ENCODE data around the gene SLC49A3. TPM values are rescaled to one million over a fixed set of nuclear protein-coding genes. Genes with fewer than 3 reads are reported as not detected.
"Not testable (repeated sequence)": the region's sequence is repeated elsewhere in the genome, so short reads cannot be mapped to it uniquely, and the experiment has no call there.

Gene SLC49A3
- total RNA-seq, 1 experiment from 2014 or later = 6.9 TPM

DNA sequence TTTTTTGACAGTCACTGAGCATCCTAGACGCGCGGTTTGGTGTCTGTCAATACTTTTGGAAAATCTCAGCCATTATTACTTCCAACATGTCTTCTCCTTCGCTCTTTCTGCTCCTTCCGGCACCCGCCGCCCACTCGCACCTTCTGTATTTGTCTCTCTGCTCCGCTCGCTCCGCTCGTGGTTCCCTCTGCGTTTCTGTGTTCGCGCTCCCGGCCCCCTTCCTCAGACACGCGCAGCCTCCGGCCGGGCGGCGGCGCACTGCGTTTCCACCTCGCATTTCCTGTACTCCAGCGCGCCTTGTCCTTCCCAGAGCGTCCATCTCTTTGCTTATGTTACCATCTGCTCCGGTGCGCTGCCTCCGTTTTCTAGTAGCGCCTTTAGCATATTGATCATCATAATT, 42.5 kb downstream of the SLC49A3 start:
- Histone ChIP-seq H3K27me3 (ENCODE audit: insufficient read depth, low read length) (no peaks in the 10 kb centered on the region), H2BK120ac (ENCODE audit: low read depth, low read length, poor library complexity, severe bottlenecking) (no peak overlapping the region), H3K56ac (ENCODE audit: insufficient read length, low read depth, low read length) (no peak overlapping the region), H2AK5ac (ENCODE audit: insufficient read length, low read length) (no peak overlapping the region), H2AFZ (ENCODE audit: low read length) (no peak overlapping the region), H2BK20ac (ENCODE audit: low read depth, low read length, poor library complexity, severe bottlenecking) (no peak overlapping the region), H2BK15ac (ENCODE audit: low read depth, low read length) (no peak overlapping the region), H3K79me1 (ENCODE audit: insufficient read depth, low read depth, low read length, poor library complexity, severe bottlenecking) (no peaks in the 10 kb centered on the region), H4K91ac (ENCODE audit: insufficient read length, low read depth, low read length) (no peak overlapping the region), H3K18ac (ENCODE audit: insufficient read length, low read depth, low read length) (no peak overlapping the region), H3K23ac (ENCODE audit: insufficient read length, low read depth, low read length) (no peak overlapping the region), H3K9ac (ENCODE audit: extremely low read depth, insufficient read length, low read length) (no peak overlapping the region), H3K9me3 (ENCODE audit: control insufficient read depth, low read depth, low read length) (no peaks in the 10 kb centered on the region), H2BK12ac (ENCODE audit: insufficient read length, low read depth, low read length) (no peak overlapping the region), H3T11ph (ENCODE audit: low read length) (no peak overlapping the region), H3K14ac (ENCODE audit: insufficient read depth, low read length) (no peak overlapping the region), H3K4me2 (ENCODE audit: insufficient read depth, insufficient read length, low read length) (no peak overlapping the region), H2BK5ac (ENCODE audit: insufficient read length, low read length) (no peak overlapping the region), H3K4me1 (ENCODE audit: insufficient read depth, low read length) (no peaks in the 10 kb centered on the region), H3K79me2 (ENCODE audit: insufficient read depth, low read length) (no peaks in the 10 kb centered on the region), H3K4ac (ENCODE audit: low read depth, low read length) (no peak overlapping the region), H4K5ac (ENCODE audit: insufficient read length, low read depth, low read length) (no peak overlapping the region), H4K8ac (replicated peaks; ENCODE audit: insufficient read length, low read depth, low read length) (no peak overlapping the region), H4K20me1 (ENCODE audit: control insufficient read depth, insufficient read depth, insufficient read length) (no peaks in the 10 kb centered on the region), H3K27ac (ENCODE audit: insufficient read length, low read depth, low read length) (no peak overlapping the region), H3K23me2 (ENCODE audit: insufficient read length, low read depth, low read length, poor library complexity, severe bottlenecking) (no peaks in the 10 kb centered on the region)
- Mint-ChIP-seq H3K9me3 (peaks cover 9 to 14% of the 10 kb centered on the region in 2 experiments), H3K4me1 (peaks cover 5 to 19% of the 10 kb centered on the region in 2 experiments; a peak in 3 of 4 replicates), H3K27me3 (ENCODE audit: low read depth) (peaks cover 5% of the 10 kb centered on the region), H3K27ac (peak overlapping the region in 1 of 3 experiments; percentile 2; a peak in 2 of 7 replicates), H3K36me3 (ENCODE audit: insufficient read depth in 1 of 3, low read depth in 3 of 3) (no peaks in the 10 kb centered on the region), H3K4me3 (no peak overlapping the region)
- WGBS (ENCODE audit: extremely low coverage, insufficient read length, low lambda C conversion rate) = no CpG with 5 or more reads among the region's 32 CpGs
- DNase-seq = no peak
- TF ChIP-seq CTCF (conservative IDR thresholded peaks at IDR 0.05) = no peak

- not testable (repeated sequence) for H3K4me1 Mint-ChIP-seq, H3K27ac Mint-ChIP-seq
Measured at GRCh38 chr4:642366-642765, 46.6 kb downstream of the SLC49A3 start.

More at GRCh38 chr4:642366-642765, 46.6 kb downstream of the SLC49A3 start:
- H3K27ac ChIP-seq (ENCODE audit: insufficient read length, low read depth, low read length); H2AK5ac ChIP-seq (ENCODE audit: insufficient read length, low read length); H3T11ph ChIP-seq (ENCODE audit: low read length); H2AFZ ChIP-seq (ENCODE audit: low read length); H3K27me3 ChIP-seq (ENCODE audit: insufficient read depth, low read length); H3K4me1 ChIP-seq (ENCODE audit: insufficient read depth, low read length); H3K23me2 ChIP-seq (ENCODE audit: insufficient read length, low read depth, low read length, poor library complexity, severe bottlenecking); H3K79me2 ChIP-seq (ENCODE audit: insufficient read depth, low read length); H3K9ac ChIP-seq (ENCODE audit: extremely low read depth, insufficient read length, low read length); H3K4me3 Mint-ChIP-seq; H3K4me2 ChIP-seq (ENCODE audit: insufficient read depth, insufficient read length, low read length); H2BK12ac ChIP-seq (ENCODE audit: insufficient read length, low read depth, low read length); H4K5ac ChIP-seq (ENCODE audit: insufficient read length, low read depth, low read length); H3K23ac ChIP-seq (ENCODE audit: insufficient read length, low read depth, low read length); H3K18ac ChIP-seq (ENCODE audit: insufficient read length, low read depth, low read length); H3K4ac ChIP-seq (ENCODE audit: low read depth, low read length); H3K56ac ChIP-seq (ENCODE audit: insufficient read length, low read depth, low read length); H2BK120ac ChIP-seq (ENCODE audit: low read depth, low read length, poor library complexity, severe bottlenecking); DNase-seq; H3K9me3 ChIP-seq (ENCODE audit: control insufficient read depth, low read depth, low read length); H4K91ac ChIP-seq (ENCODE audit: insufficient read length, low read depth, low read length); H3K79me1 ChIP-seq (ENCODE audit: insufficient read depth, low read depth, low read length, poor library complexity, severe bottlenecking); H3K14ac ChIP-seq (ENCODE audit: insufficient read depth, low read length); H2BK20ac ChIP-seq (ENCODE audit: low read depth, low read length, poor library complexity, severe bottlenecking); H2BK5ac ChIP-seq (ENCODE audit: insufficient read length, low read length); H4K8ac ChIP-seq (replicated peaks; ENCODE audit: insufficient read length, low read depth, low read length); H3K36me3 Mint-ChIP-seq (ENCODE audit: insufficient read depth in 1 of 3, low read depth in 3 of 3); H2BK15ac ChIP-seq (ENCODE audit: low read depth, low read length); H4K20me1 ChIP-seq (ENCODE audit: control insufficient read depth, insufficient read depth, insufficient read length): not testable (repeated sequence)
- peaks cover 13% of the 10 kb centered on the region for H3K27me3 Mint-ChIP-seq (ENCODE audit: low read depth)
- no CpG with 5 or more reads among the region's 6 CpGs for WGBS (ENCODE audit: extremely low coverage, insufficient read length, low lambda C conversion rate)
- peaks cover 17 to 24% of the 10 kb centered on the region in 2 experiments for H3K9me3 Mint-ChIP-seq
